Chondrocyte (in vitro differentiated cells): ENCODE data around the gene SEC23B. TPM values are rescaled to one million over a fixed set of nuclear protein-coding genes. Genes with fewer than 3 reads are reported as not detected.
A peak's percentile ranks its signal among the peaks of the same experiment; 100 is the strongest.

Source experiments
- DNase-seq: peaks from one replicate; pipeline ENCODE4 v3.0.0; 2021; ENCODE audit warnings: mixed read lengths, low spot score
- H3K27ac Mint-ChIP-seq: one replicate; pipeline ENCODE4 v1.8.0; 2021; ENCODE audit warnings: mild to moderate bottlenecking, moderate library complexity, mixed read lengths; ENCODE audit not compliant: unreplicated experiment
- H3K27me3 Mint-ChIP-seq: 2 replicates; pipeline ENCODE4 v1.8.0; 2021; ENCODE audit warnings: low read depth, mixed read lengths
- H3K36me3 Mint-ChIP-seq: 2 replicates; pipeline ENCODE4 v1.8.0; 2021; ENCODE audit warnings: low read depth, mixed read lengths
- H3K4me1 Mint-ChIP-seq: 2 replicates; pipeline ENCODE4 v1.8.0; 2021; ENCODE audit warnings: low read depth, mild to moderate bottlenecking, mixed read lengths
- H3K4me3 Mint-ChIP-seq: one replicate; pipeline ENCODE4 v1.8.0; 2021; ENCODE audit warnings: mild to moderate bottlenecking, moderate library complexity, mixed read lengths; ENCODE audit not compliant: unreplicated experiment
- H3K9me3 Mint-ChIP-seq: 2 replicates; pipeline ENCODE4 v1.8.0; 2021; ENCODE audit warnings: low read depth, mixed read lengths
- total RNA-seq: library from RNA; stranded (reverse); gene quantifications from 3 replicates; pipeline ENCODE4 v1.2.1, GENCODE V29; 2021
- TF ChIP-seq, protein P1 (sequence below): fragments of 200-600 bp; sonication (generic); IDR thresholded peaks from 2 replicates; pipeline ENCODE4 v1.5.0; 2021; ENCODE audit warnings: antibody characterized with exemption, mild to moderate bottlenecking, moderate library complexity

The SEC23B gene
- total RNA-seq, 1 donor from 2014 or later: 38.9 TPM

DNA sequence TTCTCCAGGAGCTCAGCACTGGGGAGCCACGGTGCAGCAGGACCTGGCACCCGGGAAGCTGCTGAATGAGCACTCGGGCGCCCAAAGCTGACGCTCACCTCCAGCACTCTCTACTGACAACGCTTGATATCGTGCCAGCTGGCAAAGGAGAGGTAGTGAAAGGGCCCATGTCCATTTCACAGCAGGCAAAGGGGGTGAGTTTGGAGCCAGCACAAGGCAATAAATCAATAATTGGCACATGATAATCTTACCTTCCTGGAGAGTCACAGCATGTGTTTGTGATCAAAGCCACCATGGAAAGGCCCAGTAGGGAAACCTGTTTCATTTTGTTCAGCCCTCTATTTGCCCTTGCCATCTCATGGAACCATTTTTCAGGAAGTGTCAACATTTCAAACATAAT, 36.2 kb downstream of the SEC23B start:
- peaks cover 36% of the 10 kb centered on the region for H3K36me3 Mint-ChIP-seq
- DNase-seq: no peak
- H3K9me3 Mint-ChIP-seq: peaks cover 3% of the 10 kb centered on the region
- H3K27ac Mint-ChIP-seq: no peak overlapping the region
- H3K4me1 Mint-ChIP-seq: no peaks in the 10 kb centered on the region
- H3K27me3 Mint-ChIP-seq: no peaks in the 10 kb centered on the region
- no peak overlapping the region for H3K4me3 Mint-ChIP-seq
- TF ChIP-seq, protein P1, sequence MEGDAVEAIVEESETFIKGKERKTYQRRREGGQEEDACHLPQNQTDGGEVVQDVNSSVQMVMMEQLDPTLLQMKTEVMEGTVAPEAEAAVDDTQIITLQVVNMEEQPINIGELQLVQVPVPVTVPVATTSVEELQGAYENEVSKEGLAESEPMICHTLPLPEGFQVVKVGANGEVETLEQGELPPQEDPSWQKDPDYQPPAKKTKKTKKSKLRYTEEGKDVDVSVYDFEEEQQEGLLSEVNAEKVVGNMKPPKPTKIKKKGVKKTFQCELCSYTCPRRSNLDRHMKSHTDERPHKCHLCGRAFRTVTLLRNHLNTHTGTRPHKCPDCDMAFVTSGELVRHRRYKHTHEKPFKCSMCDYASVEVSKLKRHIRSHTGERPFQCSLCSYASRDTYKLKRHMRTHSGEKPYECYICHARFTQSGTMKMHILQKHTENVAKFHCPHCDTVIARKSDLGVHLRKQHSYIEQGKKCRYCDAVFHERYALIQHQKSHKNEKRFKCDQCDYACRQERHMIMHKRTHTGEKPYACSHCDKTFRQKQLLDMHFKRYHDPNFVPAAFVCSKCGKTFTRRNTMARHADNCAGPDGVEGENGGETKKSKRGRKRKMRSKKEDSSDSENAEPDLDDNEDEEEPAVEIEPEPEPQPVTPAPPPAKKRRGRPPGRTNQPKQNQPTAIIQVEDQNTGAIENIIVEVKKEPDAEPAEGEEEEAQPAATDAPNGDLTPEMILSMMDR: no peak

DNA sequence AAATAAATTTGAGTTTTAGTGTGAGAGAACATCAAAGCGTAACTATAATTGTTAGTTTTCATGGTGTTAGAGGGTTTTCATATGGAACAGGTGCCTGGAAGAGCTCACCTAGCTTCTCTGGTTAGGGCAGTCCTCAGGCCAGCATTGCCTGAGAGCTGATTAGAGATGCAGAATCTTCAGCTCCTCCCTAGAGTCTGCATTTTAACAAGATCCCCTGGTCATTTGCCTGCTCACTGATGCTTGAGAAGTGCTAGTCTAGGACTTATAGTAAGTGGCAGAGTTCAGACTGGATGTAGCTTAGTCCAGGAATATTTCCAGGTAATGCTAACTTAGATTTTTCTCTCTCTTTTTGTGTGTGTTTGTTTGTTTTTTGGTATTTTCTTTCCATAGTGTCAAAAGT, 37.8 kb downstream of the SEC23B start:
- Mint-ChIP-seq H3K4me1 (no peaks in the 10 kb centered on the region), H3K4me3 (no peak overlapping the region), H3K27me3 (no peaks in the 10 kb centered on the region), H3K36me3 (peaks cover 31% of the 10 kb centered on the region), H3K9me3 (no peaks in the 10 kb centered on the region), H3K27ac (no peak overlapping the region)
- TF ChIP-seq, protein P1: no peak
- no peak for DNase-seq

DNA sequence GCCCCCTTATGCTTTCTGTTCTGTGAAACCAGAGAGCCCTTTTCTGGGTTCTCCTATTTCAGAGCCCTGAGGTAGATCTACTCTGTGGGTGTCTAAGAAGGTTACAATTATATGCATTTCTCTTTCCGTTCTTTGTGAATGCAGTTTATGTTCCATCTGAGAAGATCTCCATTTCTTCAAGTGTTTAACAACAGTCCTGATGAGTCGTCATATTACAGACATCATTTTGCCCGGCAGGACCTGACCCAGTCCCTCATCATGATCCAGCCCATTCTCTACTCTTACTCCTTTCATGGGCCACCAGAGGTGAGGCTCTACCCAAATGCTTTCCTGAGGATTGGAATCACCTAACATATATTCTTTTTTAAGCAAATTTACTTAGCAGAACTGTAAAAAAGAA, 40.7 kb downstream of the SEC23B start:
- H3K36me3 Mint-ChIP-seq: peaks cover 27% of the 10 kb centered on the region

DNA sequence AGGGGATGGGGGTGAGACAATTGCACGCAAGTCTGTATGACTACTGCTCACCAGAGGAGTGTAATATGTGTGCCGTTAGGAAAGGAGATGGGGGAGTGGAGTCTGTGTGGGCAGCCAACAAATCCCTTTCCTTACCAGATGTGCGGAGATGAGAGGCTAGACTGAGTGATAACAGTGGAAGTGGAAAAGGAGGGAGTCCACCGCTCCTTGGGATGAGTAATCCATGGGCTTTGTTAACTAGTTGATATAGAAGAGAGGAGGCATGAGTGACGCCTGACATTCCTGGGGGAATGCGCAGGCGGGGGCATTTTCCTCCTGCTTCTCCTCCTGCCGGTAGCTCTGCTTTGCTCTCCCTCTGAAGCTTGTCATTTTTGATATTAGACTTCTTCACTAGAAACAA, 46.0 kb downstream of the SEC23B start:
- no peaks in the 10 kb centered on the region for H3K4me1 Mint-ChIP-seq
- peaks cover 29% of the 10 kb centered on the region for H3K36me3 Mint-ChIP-seq
- H3K4me3 Mint-ChIP-seq: no peak overlapping the region
- TF ChIP-seq, protein P1: no peak
- H3K27ac Mint-ChIP-seq: no peak overlapping the region
- no peaks in the 10 kb centered on the region for H3K27me3 Mint-ChIP-seq
- no peaks in the 10 kb centered on the region for H3K9me3 Mint-ChIP-seq
- DNase-seq: no peak

More for the DNA sequence above, 40.7 kb downstream of the SEC23B start:
- no peaks in the 10 kb centered on the region for H3K27me3 Mint-ChIP-seq
- TF ChIP-seq, protein P1: no peak
- no peaks in the 10 kb centered on the region for H3K4me1 Mint-ChIP-seq
- no peak overlapping the region for H3K4me3 Mint-ChIP-seq
- H3K27ac Mint-ChIP-seq: no peak overlapping the region
- no peak for DNase-seq
- no peaks in the 10 kb centered on the region for H3K9me3 Mint-ChIP-seq

DNA sequence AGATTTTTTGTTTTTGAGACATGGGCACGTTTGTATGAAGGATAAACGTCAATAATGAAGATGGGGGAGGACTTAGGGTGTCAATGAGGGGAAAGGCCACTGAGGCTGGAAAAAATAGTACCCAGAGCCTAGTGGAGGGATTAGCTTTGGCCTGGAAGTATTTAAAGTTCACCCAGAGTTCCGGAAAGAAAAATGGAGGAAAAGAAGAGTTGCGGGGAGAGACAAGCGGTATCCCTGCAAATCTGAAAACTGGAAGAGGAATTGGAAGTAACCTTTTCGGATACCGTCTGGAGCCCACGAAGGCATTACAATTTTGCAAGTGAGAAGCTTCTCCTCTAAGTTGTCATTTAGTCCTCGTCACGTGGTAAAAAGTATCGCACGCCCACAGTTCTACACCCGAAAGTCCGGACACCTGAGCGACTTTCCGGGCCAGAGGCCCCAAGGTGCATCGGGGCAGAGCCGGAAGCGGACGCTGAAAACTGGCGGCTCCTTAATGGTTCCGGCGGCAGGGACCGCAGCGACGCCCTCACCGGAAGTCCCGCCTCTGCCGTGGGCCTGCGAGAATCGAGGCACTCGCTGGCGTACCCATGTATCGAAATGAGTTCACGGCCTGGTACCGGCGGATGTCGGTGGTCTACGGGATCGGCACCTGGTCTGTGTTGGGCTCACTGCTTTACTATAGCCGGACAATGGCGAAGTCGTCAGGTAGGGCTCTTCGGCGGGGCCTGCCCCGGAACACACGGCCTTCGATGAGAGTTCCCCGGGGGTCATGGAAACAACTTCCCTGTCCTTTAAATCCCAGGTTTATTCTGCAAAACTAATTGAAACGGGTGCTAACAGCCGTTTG, 59.4 kb downstream of the SEC23B start, which contains the start of gene SMIM26:
Gene SMIM26, plus strand, starts transcription at position 541 of the 847 bp plus-strand sequence. Its CDS starts 47 bp downstream, at position 588.
- DNase-seq: peak; percentile 95
- Mint-ChIP-seq H3K27ac (peak within 1 kb of the TSS; percentile 98), H3K4me1 (peaks cover 21% of the 10 kb centered on the region), H3K4me3 (peak within 1 kb of the TSS; percentile 95), H3K9me3 (peaks cover 3% of the 10 kb centered on the region), H3K27me3 (no peaks in the 10 kb centered on the region), H3K36me3 (peaks cover 9% of the 10 kb centered on the region)
- TF ChIP-seq, protein P1: no peak
